DND-41 (cell line): Measurements from ENCODE around the gene NEGR1.

Experiments used
- EZH2 ChIP-seq: IDR thresholded peaks from 3 replicates; pipeline ENCODE4 v1.6.1; 2012; ENCODE audit warnings: borderline replicate concordance, low read depth, mild to moderate bottlenecking, moderate library complexity, low read length, inconsistent platforms; ENCODE audit not compliant: severe bottlenecking
- TF ChIP-seq, protein P1 (sequence below): IDR thresholded peaks from 2 replicates; pipeline ENCODE4 v1.5.1; 2012; ENCODE audit warnings: borderline replicate concordance, low read length, moderate library complexity, mild to moderate bottlenecking; ENCODE audit not compliant: poor library complexity, severe bottlenecking; ENCODE audit errors: extremely low read depth

DNA sequence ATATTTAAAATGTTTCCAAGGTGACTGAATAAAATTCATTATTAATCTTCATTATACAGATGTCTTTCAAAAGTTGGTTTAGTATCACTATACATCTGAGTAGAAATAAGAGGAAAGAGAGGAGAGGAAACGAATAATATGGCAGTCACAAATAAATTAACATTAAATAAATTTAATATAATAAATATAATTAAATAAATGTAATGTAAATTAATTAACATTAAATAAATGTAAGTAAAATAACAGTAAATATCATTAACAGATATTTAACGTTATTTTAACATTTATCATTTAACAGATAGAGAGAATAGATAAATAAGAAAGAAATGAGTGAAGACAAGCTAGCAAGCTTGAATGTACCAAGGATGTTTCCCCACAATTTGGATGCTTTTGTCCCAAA lies 592.7 kb downstream of the NEGR1 start:
- TF ChIP-seq, protein P1, sequence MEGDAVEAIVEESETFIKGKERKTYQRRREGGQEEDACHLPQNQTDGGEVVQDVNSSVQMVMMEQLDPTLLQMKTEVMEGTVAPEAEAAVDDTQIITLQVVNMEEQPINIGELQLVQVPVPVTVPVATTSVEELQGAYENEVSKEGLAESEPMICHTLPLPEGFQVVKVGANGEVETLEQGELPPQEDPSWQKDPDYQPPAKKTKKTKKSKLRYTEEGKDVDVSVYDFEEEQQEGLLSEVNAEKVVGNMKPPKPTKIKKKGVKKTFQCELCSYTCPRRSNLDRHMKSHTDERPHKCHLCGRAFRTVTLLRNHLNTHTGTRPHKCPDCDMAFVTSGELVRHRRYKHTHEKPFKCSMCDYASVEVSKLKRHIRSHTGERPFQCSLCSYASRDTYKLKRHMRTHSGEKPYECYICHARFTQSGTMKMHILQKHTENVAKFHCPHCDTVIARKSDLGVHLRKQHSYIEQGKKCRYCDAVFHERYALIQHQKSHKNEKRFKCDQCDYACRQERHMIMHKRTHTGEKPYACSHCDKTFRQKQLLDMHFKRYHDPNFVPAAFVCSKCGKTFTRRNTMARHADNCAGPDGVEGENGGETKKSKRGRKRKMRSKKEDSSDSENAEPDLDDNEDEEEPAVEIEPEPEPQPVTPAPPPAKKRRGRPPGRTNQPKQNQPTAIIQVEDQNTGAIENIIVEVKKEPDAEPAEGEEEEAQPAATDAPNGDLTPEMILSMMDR = no peak
- TF ChIP-seq EZH2 = no peak
